Measurements from ENCODE around the gene HMBS. TPM values are rescaled to one million over a fixed set of nuclear protein-coding genes. Genes with fewer than 3 reads are reported as not detected.
A peak's percentile ranks its signal among the peaks of the same experiment; 100 is the strongest.

HMBS gene
- total and polyA plus RNA-seq, 2 donors: 6.5 to 19.0 TPM

DNA sequence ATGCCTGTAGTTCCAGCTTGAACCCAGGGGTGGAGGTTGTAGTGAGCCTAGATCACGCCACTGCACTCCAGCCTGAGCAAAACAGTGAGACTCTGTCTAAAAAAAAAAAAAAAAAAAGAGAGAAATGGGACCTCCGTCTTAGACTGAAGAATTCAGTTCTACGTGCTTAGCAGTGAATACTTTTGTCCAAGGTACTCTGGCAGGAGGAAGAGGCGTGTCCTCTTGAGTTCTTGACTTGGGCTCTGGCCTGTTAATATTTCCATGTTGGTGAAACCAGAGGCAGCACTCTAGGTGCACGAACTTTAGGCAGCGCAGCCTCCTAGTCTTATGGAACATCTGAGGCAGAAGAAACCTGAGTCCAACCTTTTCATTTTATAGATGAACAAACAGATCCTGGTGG is 2.4 kb downstream of the HMBS start:
- 92% methylated on average over 6 of the region's 6 CpGs for whole genome bisulfite sequencing
- Histone ChIP-seq H3K36me3 (ENCODE audit: insufficient read depth) (no peaks in the 10 kb centered on the region), H3K27ac (ENCODE audit: low read depth) (no peak overlapping the region), H3K4me1 (ENCODE audit: insufficient read depth) (no peaks in the 10 kb centered on the region), H3K4me3 (ENCODE audit: low read depth, low read length) (no peak overlapping the region)
- no peak for DNase-seq (ENCODE audit: extremely low spot score)

GRCh38 chr11:119087747-119088241 is 3.1 kb downstream of the HMBS start:
- 95% methylated on average over 2 of the region's 2 CpGs for WGBS
- H3K4me1 ChIP-seq (ENCODE audit: insufficient read depth): no peaks in the 10 kb centered on the region
- no peak for DNase-seq (ENCODE audit: extremely low spot score)
- no peak overlapping the region for H3K4me3 ChIP-seq (ENCODE audit: low read depth, low read length)
- no peaks in the 10 kb centered on the region for H3K36me3 ChIP-seq (ENCODE audit: insufficient read depth)
- no peak overlapping the region for H3K27ac ChIP-seq (ENCODE audit: low read depth)

- 91% methylated on average over 9 of the region's 9 CpGs for WGBS
- no peak for DNase-seq (ENCODE audit: extremely low spot score)
Measured at GRCh38 chr11:119088406-119088805, 3.7 kb downstream of the HMBS start.

GRCh38 chr11:119089319-119089718 is 4.6 kb downstream of the HMBS start:
- WGBS: 82% methylated on average over 1 of the region's 1 CpG
- Histone ChIP-seq H3K36me3 (ENCODE audit: insufficient read depth) (no peaks in the 10 kb centered on the region), H3K27ac (ENCODE audit: low read depth) (no peak overlapping the region), H3K4me3 (ENCODE audit: low read depth, low read length) (no peak overlapping the region), H3K4me1 (ENCODE audit: insufficient read depth) (peaks cover 4% of the 10 kb centered on the region)
- no peak for DNase-seq (ENCODE audit: extremely low spot score)

More at GRCh38 chr11:119088406-119088805, 3.7 kb downstream of the HMBS start:
- Histone ChIP-seq H3K4me3 (ENCODE audit: low read depth, low read length) (no peak overlapping the region), H3K27ac (ENCODE audit: low read depth) (no peak overlapping the region), H3K36me3 (ENCODE audit: insufficient read depth) (no peaks in the 10 kb centered on the region), H3K4me1 (ENCODE audit: insufficient read depth) (peaks cover 2% of the 10 kb centered on the region)

- Histone ChIP-seq H3K4me1 (ENCODE audit: insufficient read depth) (peaks cover 4% of the 10 kb centered on the region), H3K27ac (ENCODE audit: low read depth) (no peak overlapping the region), H3K36me3 (ENCODE audit: insufficient read depth) (no peaks in the 10 kb centered on the region), H3K4me3 (ENCODE audit: low read depth, low read length) (no peak overlapping the region)
- no peak for DNase-seq (ENCODE audit: extremely low spot score)
- WGBS: 56% methylated on average over 9 of the region's 9 CpGs
Measured at GRCh38 chr11:119091178-119091577, 6.5 kb downstream of the HMBS start.

DNA sequence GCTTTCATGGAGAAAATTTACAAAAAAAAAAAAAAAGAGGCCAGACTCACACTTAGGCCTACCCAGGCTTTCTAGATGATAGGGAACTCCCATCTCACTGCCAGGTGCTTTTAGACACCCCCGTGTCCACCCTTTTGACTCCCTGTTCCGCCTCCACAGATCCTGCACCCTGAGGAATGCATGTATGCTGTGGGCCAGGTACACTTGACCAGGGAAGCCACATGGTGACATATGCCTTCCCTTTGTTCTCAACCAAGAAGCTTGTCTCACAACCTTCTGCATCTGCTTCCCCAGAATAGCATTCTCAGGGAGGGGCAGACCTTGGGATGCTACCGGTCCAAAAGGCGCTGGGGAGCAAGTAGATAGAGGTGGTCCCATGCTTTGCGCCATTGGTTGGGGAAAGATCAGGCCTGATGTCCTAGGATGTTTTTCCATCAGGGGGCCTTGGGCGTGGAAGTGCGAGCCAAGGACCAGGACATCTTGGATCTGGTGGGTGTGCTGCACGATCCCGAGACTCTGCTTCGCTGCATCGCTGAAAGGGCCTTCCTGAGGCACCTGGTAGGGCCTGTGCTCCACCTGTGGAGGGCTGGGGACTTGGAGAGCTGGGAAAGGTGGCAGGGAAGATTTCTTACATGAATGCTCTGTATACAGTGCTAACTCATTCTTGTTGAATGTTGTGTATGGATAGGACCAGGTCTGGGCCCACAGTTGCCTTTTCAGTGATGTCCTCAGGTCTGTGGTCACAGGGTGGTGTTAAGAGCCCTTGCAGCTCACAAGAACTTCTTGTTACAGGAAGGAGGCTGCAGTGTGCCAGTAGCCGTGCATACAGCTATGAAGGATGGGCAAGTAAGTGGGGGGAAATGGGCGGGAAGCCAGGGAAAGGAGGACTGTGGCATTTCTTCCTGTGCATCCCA is 7.5 kb downstream of the HMBS start:
- no peak overlapping the region for H3K27ac ChIP-seq (ENCODE audit: low read depth)
- DNase-seq (ENCODE audit: extremely low spot score): no peak
- H3K36me3 ChIP-seq (ENCODE audit: insufficient read depth): no peaks in the 10 kb centered on the region
- H3K4me3 ChIP-seq (ENCODE audit: low read depth, low read length): no peak overlapping the region
- WGBS: 80% methylated on average over 13 of the region's 13 CpGs
- H3K4me1 ChIP-seq (ENCODE audit: insufficient read depth): peaks cover 4% of the 10 kb centered on the region

DNA sequence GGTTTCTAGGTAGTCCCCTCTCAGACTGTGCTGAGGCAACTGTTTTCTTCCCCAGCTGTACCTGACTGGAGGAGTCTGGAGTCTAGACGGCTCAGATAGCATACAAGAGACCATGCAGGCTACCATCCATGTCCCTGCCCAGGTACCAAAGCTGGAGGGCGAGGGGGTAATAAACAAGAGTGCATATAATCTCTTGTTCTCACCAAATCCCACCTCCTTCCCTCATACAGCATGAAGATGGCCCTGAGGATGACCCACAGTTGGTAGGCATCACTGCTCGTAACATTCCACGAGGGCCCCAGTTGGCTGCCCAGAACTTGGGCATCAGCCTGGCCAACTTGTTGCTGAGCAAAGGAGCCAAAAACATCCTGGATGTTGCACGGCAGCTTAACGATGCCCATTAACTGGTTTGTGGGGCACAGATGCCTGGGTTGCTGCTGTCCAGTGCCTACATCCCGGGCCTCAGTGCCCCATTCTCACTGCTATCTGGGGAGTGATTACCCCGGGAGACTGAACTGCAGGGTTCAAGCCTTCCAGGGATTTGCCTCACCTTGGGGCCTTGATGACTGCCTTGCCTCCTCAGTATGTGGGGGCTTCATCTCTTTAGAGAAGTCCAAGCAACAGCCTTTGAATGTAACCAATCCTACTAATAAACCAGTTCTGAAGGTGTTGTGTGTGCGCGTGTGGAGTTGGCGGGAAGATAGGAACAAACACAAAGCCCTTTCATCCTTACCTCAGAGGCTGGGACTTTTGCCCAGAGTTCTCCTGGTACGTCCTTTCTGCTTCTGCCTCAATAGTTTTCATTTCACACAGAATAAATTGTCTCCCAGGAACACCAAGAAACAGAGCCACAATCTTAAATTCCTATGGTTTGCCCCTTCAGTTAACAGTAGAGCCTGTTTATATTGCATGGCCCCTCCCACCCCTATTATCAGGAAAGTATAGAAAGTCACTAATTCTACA is 8.5 kb downstream of the HMBS start:
- Histone ChIP-seq H3K27ac (ENCODE audit: low read depth) (no peak overlapping the region), H3K4me3 (ENCODE audit: low read depth, low read length) (no peak overlapping the region), H3K36me3 (ENCODE audit: insufficient read depth) (no peaks in the 10 kb centered on the region), H3K4me1 (ENCODE audit: insufficient read depth) (peaks cover 4% of the 10 kb centered on the region)
- WGBS: 36% methylated on average over 12 of the region's 12 CpGs
- DNase-seq (ENCODE audit: extremely low spot score): no peak

GRCh38 chr11:119093942-119094815 is 9.5 kb downstream of the HMBS start:
- no peak for DNase-seq (ENCODE audit: extremely low spot score)
- Histone ChIP-seq H3K36me3 (ENCODE audit: insufficient read depth) (no peaks in the 10 kb centered on the region), H3K4me1 (ENCODE audit: insufficient read depth) (peaks cover 4% of the 10 kb centered on the region), H3K27ac (ENCODE audit: low read depth) (peak overlapping the region; percentile 91), H3K4me3 (ENCODE audit: low read depth, low read length) (peak overlapping the region; percentile 77)
- WGBS: under 1% methylated on average over 79 of the region's 81 CpGs

- H3K4me3 ChIP-seq (ENCODE audit: low read depth, low read length): peak overlapping the region; percentile 77
- no peak for DNase-seq (ENCODE audit: extremely low spot score)
- under 1% methylated on average over 19 of the region's 19 CpGs for WGBS
- no peaks in the 10 kb centered on the region for H3K36me3 ChIP-seq (ENCODE audit: insufficient read depth)
- peaks cover 4% of the 10 kb centered on the region for H3K4me1 ChIP-seq (ENCODE audit: insufficient read depth)
- peak overlapping the region; percentile 91 for H3K27ac ChIP-seq (ENCODE audit: low read depth)
Measured at GRCh38 chr11:119094816-119095065, 10.1 kb downstream of the HMBS start.

DNA sequence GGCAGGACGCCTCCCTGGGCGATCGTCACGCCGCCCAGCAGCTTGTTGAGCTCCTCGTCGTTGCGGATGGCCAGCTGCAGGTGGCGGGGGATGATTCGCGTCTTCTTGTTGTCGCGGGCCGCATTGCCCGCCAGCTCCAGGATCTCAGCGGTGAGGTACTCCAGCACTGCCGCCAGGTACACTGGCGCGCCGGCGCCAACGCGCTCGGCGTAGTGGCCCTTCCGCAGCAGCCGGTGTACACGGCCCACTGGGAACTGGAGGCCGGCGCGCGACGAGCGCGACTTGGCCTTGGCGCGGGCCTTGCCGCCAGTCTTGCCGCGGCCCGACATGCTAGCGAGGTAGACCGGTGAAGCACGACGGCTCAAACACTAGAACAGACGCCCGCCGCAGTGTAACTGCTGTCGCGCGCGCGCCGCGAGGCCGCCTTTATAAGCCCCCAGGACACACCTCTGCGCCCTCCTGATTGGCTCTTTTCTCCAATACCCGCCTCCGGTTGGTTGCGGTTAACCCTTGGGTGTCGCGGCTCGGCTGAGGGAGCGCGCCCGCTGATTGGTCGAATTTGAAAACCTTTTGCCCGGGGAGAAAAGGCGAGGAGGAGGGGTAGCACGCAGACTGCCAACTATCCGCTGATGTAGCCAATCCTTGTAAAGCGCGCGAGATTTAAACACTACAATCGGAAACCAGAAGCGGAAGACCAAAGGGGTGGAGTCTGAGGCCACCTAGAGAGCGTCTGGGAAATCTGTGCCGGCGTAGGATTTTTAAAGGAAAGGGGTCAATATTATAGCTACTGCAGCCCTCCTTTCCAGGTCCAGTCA is 10.6 kb downstream of the HMBS start:
- under 1% methylated on average over 79 of the region's 79 CpGs for WGBS
- peaks cover 4% of the 10 kb centered on the region for H3K4me1 ChIP-seq (ENCODE audit: insufficient read depth)
- peak overlapping the region; percentile 77 for H3K4me3 ChIP-seq (ENCODE audit: low read depth, low read length)
- no peaks in the 10 kb centered on the region for H3K36me3 ChIP-seq (ENCODE audit: insufficient read depth)
- peak overlapping the region; percentile 91 for H3K27ac ChIP-seq (ENCODE audit: low read depth)
- peak; percentile 99 for DNase-seq (ENCODE audit: extremely low spot score)

- DNase-seq (ENCODE audit: extremely low spot score): no peak
- 74% methylated on average over 6 of the region's 6 CpGs for WGBS
- Histone ChIP-seq H3K4me3 (ENCODE audit: low read depth, low read length) (no peak overlapping the region), H3K36me3 (ENCODE audit: insufficient read depth) (no peaks in the 10 kb centered on the region), H3K4me1 (ENCODE audit: insufficient read depth) (no peaks in the 10 kb centered on the region), H3K27ac (ENCODE audit: low read depth) (no peak overlapping the region)
Measured at GRCh38 chr11:119099711-119100110, 15.0 kb downstream of the HMBS start.

DNA sequence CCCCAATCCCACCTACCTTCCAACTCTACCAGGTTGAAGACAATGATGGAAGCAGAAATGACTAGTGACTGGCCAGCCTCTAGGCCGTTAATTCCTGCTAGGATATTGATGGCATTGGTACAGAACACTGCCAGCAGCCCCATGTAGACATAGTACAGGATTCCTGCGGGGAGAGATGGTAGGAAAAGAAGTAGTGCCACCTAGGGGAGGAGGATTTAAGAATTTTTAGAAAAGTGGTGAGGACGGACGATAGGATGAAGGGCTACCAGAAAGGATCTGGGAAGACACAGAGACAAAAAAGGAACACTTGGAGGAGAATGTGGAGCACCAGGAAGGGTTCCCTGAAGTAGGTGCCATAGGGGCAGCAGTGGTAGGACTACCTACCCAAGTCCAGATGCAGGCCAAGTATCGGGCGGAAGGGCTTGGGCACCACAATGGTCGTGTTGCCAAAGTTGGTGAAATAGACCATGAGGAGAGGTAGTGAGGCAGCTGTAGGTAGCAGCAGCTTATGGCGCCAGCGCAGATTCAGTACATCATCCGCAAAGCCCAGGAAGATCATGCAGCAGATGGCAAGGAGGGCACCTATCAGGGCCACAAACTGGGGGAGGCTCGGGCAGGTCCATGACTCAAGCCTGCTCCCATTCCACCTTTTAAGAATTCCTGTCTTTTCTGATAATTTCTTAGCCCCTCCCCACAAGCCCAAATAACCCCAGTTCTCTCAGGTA is 15.7 kb downstream of the HMBS start:
- 43% methylated on average over 11 of the region's 11 CpGs for whole genome bisulfite sequencing

More for the DNA sequence above, 15.7 kb downstream of the HMBS start:
- Histone ChIP-seq H3K4me3 (ENCODE audit: low read depth, low read length) (peak overlapping the region; percentile 76), H3K27ac (ENCODE audit: low read depth) (no peak overlapping the region), H3K36me3 (ENCODE audit: insufficient read depth) (no peaks in the 10 kb centered on the region), H3K4me1 (ENCODE audit: insufficient read depth) (no peaks in the 10 kb centered on the region)
- no peak for DNase-seq (ENCODE audit: extremely low spot score)
